Measurements from ENCODE around the gene GPC3.

The GPC3 gene

DNA sequence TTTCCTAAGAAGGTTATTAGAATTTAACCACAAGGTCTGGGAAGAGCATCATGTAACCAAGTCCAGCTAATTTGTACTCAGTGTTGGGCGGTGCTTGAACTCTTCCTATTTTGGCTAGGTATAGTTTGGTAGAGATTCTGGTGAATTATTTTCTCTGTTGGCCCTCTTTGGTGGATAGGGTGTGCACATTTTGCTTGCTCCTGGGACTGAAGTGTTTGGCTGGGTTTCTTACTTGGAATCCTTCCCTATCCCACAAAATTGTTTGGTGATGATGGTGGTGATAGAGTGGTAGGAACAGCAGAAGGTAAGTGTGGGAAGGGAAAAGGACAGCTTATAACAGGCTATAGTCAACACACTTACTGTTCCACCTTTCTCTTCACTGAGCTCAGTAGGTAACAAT is 375.3 kb downstream of the GPC3 start:
- no peaks in the 10 kb centered on the region for H3K27me3 Mint-ChIP-seq (ENCODE audit: low read depth)
- H3K27ac Mint-ChIP-seq, result no peak overlapping the region
- H3K9me3 Mint-ChIP-seq, result peaks cover 5% of the 10 kb centered on the region
- H3K4me1 Mint-ChIP-seq (ENCODE audit: low read depth), result no peaks in the 10 kb centered on the region
- H3K36me3 Mint-ChIP-seq (ENCODE audit: low read depth), result no peaks in the 10 kb centered on the region
- H3K4me3 Mint-ChIP-seq, result no peak overlapping the region

DNA sequence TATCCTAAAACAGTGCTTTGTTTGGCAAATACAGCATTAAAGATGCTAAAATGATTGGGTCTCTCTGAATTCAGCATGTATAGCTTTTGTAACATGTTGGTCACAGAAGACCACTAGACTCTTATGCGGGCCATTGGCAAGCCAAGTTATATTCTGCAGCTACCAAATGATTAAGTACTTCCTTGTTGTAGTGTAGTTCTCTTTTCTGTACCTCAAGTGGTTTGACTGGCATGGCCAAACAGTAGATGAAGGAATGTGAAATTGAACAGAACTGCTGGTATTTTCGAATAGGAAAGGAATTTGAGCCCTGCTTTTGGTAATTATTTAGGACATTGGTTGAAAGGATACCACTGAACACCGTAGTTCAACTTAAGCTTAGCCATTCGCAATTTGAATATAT is 376.2 kb downstream of the GPC3 start:
- H3K27me3 Mint-ChIP-seq (ENCODE audit: low read depth), result no peaks in the 10 kb centered on the region
- H3K9me3 Mint-ChIP-seq, result peaks cover 4% of the 10 kb centered on the region
- no peaks in the 10 kb centered on the region for H3K36me3 Mint-ChIP-seq (ENCODE audit: low read depth)
- H3K4me3 Mint-ChIP-seq, result no peak overlapping the region
- no peaks in the 10 kb centered on the region for H3K4me1 Mint-ChIP-seq (ENCODE audit: low read depth)
- no peak overlapping the region for H3K27ac Mint-ChIP-seq

DNA sequence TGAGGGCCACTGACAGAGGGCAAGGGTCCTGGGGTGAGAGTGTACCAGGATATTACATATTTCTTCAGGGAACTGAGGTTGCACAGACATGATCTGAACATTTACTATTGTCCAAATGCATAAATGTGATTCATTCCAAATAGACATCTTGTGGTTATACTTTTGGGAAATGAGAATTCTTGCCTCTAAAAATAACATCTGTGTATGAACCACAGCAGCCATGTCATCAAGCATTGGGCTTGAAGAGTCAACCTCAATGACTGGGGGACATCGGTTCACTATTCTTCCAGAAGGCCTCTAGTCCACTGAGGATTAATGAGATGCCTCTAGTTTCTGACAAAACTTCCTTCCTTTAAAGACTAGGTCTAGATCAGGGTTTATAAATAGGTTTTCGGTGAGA is 377.0 kb downstream of the GPC3 start:
- Mint-ChIP-seq H3K9me3 (no peaks in the 10 kb centered on the region), H3K27me3 (ENCODE audit: low read depth) (no peaks in the 10 kb centered on the region), H3K4me3 (no peak overlapping the region), H3K27ac (no peak overlapping the region), H3K4me1 (ENCODE audit: low read depth) (no peaks in the 10 kb centered on the region), H3K36me3 (ENCODE audit: low read depth) (no peaks in the 10 kb centered on the region)

GRCh38 chrX:133607419-133608348 is 377.7 kb downstream of the GPC3 start:
- H3K9me3 Mint-ChIP-seq, result no peaks in the 10 kb centered on the region
- no peaks in the 10 kb centered on the region for H3K4me1 Mint-ChIP-seq (ENCODE audit: low read depth)
- no peak overlapping the region for H3K27ac Mint-ChIP-seq
- no peak overlapping the region for H3K4me3 Mint-ChIP-seq
- no peaks in the 10 kb centered on the region for H3K36me3 Mint-ChIP-seq (ENCODE audit: low read depth)
- no peaks in the 10 kb centered on the region for H3K27me3 Mint-ChIP-seq (ENCODE audit: low read depth)

- Mint-ChIP-seq H3K27ac (no peak overlapping the region), H3K36me3 (ENCODE audit: low read depth) (no peaks in the 10 kb centered on the region), H3K4me1 (ENCODE audit: low read depth) (no peaks in the 10 kb centered on the region), H3K27me3 (ENCODE audit: low read depth) (no peaks in the 10 kb centered on the region), H3K9me3 (no peaks in the 10 kb centered on the region), H3K4me3 (no peak overlapping the region)
Observed at GRCh38 chrX:133606990-133607389, 378.4 kb downstream of the GPC3 start.

DNA sequence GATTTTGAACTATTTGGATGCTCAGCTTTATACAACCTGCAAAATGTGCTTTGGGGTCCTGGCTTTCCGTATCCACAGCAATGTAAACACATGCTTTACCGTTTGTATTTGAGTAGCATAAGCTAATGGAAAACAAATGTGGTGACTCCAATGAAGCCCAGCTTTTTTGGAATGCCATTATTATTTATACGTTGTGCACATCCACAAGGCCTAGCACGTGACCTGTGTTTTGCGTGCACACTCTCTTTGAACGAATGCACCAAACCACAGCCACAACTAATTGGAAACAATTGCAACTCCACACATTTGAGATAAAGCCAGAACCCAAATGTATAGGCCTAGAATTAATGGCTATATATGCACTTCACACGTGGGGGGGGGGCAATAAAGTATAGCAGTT is 380.6 kb downstream of the GPC3 start:
- Mint-ChIP-seq H3K9me3 (no peaks in the 10 kb centered on the region), H3K4me3 (no peak overlapping the region), H3K27me3 (ENCODE audit: low read depth) (no peaks in the 10 kb centered on the region), H3K36me3 (ENCODE audit: low read depth) (no peaks in the 10 kb centered on the region), H3K27ac (no peak overlapping the region), H3K4me1 (ENCODE audit: low read depth) (no peaks in the 10 kb centered on the region)

DNA sequence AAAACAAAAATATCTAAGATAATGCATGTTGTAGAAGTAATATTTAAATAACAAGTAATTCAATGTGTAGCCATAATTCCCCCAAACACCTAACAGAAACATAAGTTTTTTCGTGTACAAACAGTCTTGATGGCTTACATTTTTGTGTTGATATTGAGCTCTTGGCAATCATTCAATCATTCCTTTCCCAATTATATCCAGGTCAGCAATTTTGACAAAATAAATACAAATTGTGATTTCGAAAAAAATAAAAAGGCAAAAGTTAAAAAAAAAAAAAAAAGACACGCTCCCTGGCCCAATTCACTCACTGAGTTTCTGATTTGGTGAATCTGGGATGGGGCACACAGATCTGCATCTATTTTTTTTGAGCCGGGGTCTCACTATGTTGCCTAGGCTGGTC is 382.5 kb downstream of the GPC3 start:
- Mint-ChIP-seq H3K4me1 (ENCODE audit: low read depth) (no peaks in the 10 kb centered on the region), H3K4me3 (no peak overlapping the region), H3K9me3 (no peaks in the 10 kb centered on the region), H3K36me3 (ENCODE audit: low read depth) (no peaks in the 10 kb centered on the region), H3K27me3 (ENCODE audit: low read depth) (no peaks in the 10 kb centered on the region), H3K27ac (no peak overlapping the region)

DNA sequence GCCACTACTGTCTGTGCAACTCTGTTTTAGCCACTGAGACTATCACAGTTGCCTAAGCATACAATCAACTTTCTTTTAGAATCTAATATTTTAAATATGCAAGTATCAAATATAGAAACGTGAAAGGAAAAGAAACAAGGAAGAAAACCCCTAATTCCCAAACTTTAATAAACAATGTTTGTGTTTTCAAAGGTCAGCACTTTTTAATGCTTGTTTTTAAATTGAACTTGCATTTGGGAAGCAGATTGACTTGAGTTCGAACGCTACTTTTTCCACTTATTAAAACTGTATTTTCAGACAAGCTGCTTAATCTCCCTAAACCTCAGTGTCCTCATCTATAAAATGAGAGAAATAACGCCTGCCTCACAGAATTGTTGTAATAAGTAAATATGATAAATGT is 384.3 kb downstream of the GPC3 start:
- Mint-ChIP-seq H3K4me1 (ENCODE audit: low read depth) (no peaks in the 10 kb centered on the region), H3K9me3 (no peaks in the 10 kb centered on the region), H3K27ac (no peak overlapping the region), H3K36me3 (ENCODE audit: low read depth) (no peaks in the 10 kb centered on the region), H3K27me3 (ENCODE audit: low read depth) (no peaks in the 10 kb centered on the region), H3K4me3 (no peak overlapping the region)

DNA sequence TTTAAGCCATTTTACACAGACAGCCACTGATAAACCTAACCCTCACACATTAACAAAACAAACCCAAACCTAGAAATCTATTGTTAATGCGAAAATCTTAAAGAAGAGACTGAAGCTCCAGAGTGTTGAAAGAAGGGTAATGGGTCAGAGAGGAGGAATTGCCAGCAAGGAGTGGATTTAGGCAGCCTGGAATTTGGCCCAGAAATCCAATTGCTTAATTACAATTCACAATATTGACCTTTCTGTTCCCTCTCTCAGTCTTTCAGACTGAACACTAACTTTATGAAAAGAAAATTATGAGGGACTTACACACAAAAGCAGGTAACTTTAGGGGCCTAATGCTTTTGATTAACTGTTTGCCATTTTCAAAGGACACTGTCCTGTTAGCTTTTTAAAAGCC is 384.9 kb downstream of the GPC3 start:
- Mint-ChIP-seq H3K36me3 (ENCODE audit: low read depth) (no peaks in the 10 kb centered on the region), H3K4me1 (ENCODE audit: low read depth) (no peaks in the 10 kb centered on the region), H3K27ac (no peak overlapping the region), H3K4me3 (no peak overlapping the region), H3K9me3 (no peaks in the 10 kb centered on the region), H3K27me3 (ENCODE audit: low read depth) (no peaks in the 10 kb centered on the region)

GRCh38 chrX:133598601-133599335 is 386.6 kb downstream of the GPC3 start:
- Mint-ChIP-seq H3K27ac (no peak overlapping the region), H3K4me1 (ENCODE audit: low read depth) (no peaks in the 10 kb centered on the region), H3K4me3 (no peak overlapping the region), H3K36me3 (ENCODE audit: low read depth) (no peaks in the 10 kb centered on the region), H3K9me3 (no peaks in the 10 kb centered on the region), H3K27me3 (ENCODE audit: low read depth) (no peaks in the 10 kb centered on the region)

GRCh38 chrX:133594156-133594555 is 391.2 kb downstream of the GPC3 start:
- H3K9me3 Mint-ChIP-seq, result no peaks in the 10 kb centered on the region
- no peaks in the 10 kb centered on the region for H3K27me3 Mint-ChIP-seq (ENCODE audit: low read depth)
- H3K4me1 Mint-ChIP-seq (ENCODE audit: low read depth), result no peaks in the 10 kb centered on the region
- H3K36me3 Mint-ChIP-seq (ENCODE audit: low read depth), result no peaks in the 10 kb centered on the region
- no peak overlapping the region for H3K27ac Mint-ChIP-seq
- no peak overlapping the region for H3K4me3 Mint-ChIP-seq

- Mint-ChIP-seq H3K27me3 (ENCODE audit: low read depth) (no peaks in the 10 kb centered on the region), H3K27ac (no peak overlapping the region), H3K9me3 (no peaks in the 10 kb centered on the region)
Observed at GRCh38 chrX:133593531-133593930, 391.9 kb downstream of the GPC3 start.

GRCh38 chrX:133590703-133591505 is 394.5 kb downstream of the GPC3 start:
- Mint-ChIP-seq H3K27me3 (ENCODE audit: low read depth) (no peaks in the 10 kb centered on the region), H3K9me3 (no peaks in the 10 kb centered on the region), H3K36me3 (ENCODE audit: low read depth) (no peaks in the 10 kb centered on the region), H3K4me3 (no peak overlapping the region), H3K4me1 (ENCODE audit: low read depth) (no peaks in the 10 kb centered on the region), H3K27ac (no peak overlapping the region)

More at GRCh38 chrX:133593531-133593930, 391.9 kb downstream of the GPC3 start:
- Mint-ChIP-seq H3K4me3 (no peak overlapping the region), H3K36me3 (ENCODE audit: low read depth) (no peaks in the 10 kb centered on the region), H3K4me1 (ENCODE audit: low read depth) (no peaks in the 10 kb centered on the region)

DNA sequence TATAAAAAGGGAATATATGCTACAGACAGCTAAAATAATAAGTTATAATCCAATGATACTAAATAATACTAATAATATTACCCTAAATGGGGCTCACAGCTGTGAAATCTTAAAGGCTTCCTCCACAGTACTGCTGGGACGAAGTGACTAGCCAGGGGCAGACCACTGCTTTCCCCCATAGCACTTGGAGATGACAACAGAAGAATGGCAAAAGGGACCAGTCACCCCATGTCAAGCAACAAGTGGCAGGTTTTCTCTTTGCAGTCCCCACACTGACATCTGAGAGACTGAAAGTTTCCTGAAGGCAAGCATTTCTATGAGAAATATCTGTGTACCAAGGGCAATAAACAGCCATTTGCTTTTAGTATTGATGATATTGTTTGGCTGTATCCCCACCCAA is 396.6 kb downstream of the GPC3 start:
- no peaks in the 10 kb centered on the region for H3K4me1 Mint-ChIP-seq (ENCODE audit: low read depth)
- H3K9me3 Mint-ChIP-seq, result no peaks in the 10 kb centered on the region
- H3K27ac Mint-ChIP-seq, result no peak overlapping the region

More for the DNA sequence above, 396.6 kb downstream of the GPC3 start:
- H3K36me3 Mint-ChIP-seq (ENCODE audit: low read depth), result no peaks in the 10 kb centered on the region
- no peaks in the 10 kb centered on the region for H3K27me3 Mint-ChIP-seq (ENCODE audit: low read depth)
- no peak overlapping the region for H3K4me3 Mint-ChIP-seq

All from T-helper 1 cell treated with Interleukin-12 subunit alpha and Interleukin-12 subunit beta and Interleukin-4 antibody, amounts not matched to agents 30 μg/mL and 1 μg/mL, for 36 hours (primary cell).